ENCODE results near the gene MCFD2.

GRCh38 chr2:46962751-46963150, 47.1 kb upstream of the MCFD2 start:
- no peak for TF ChIP-seq POLR2AphosphoS5 (IDR thresholded peaks at IDR 0.05; ENCODE audit: borderline replicate concordance, low read depth, low read length)
- TF ChIP-seq EZH2 (IDR thresholded peaks at IDR 0.05): no peak
